Panc1 (cell line): Measurements from ENCODE around the gene RNF168. TPM values are rescaled to one million over a fixed set of nuclear protein-coding genes. Genes with fewer than 3 reads are reported as not detected.
A peak's percentile ranks its signal among the peaks of the same experiment; 100 is the strongest.
"Not testable (repeated sequence)": the region's sequence is repeated elsewhere in the genome, so short reads cannot be mapped to it uniquely, and the experiment has no call there.

Source experiments
- ATAC-seq: fragments of 200-7000 bp; cut with Tn5 transposase; 2 replicates; pipeline ENCODE4 v1.9.1; 2020; ENCODE audit warnings: mild to moderate bottlenecking, moderate library complexity
- BruUV-seq: library from RNA; stranded (reverse); fragments of 400-500 nt; replicated peaks from 2 replicates; lab custom pipeline; 2021; lab: Mats Ljungman, UMichigan
- CTCF ChIA-PET: fragments of 300-600 bp; sonication (Branson Sonifier 250); formaldehyde crosslinking; loops from one replicate; lab custom pipeline; 2022; ENCODE audit warnings: antibody characterized with exemption; lab: Charles Lee
- POLR2A ChIA-PET: fragments of 300-600 bp; sonication (Branson Sonifier 250); formaldehyde crosslinking; loops from one replicate; lab custom pipeline; 2022; ENCODE audit warnings: antibody characterized with exemption; lab: Charles Lee
- DNase-seq: peaks from one replicate; pipeline ENCODE4 v3.0.0-alpha.2; 2010; ENCODE audit warnings: low read depth, low spot score
- H3K27ac ChIP-seq: 2 replicates; pipeline ENCODE4 v1.5.1; 2011; ENCODE audit warnings: mild to moderate bottlenecking, low read length, inconsistent platforms
- H3K27me3 ChIP-seq: fragments of 200-500 bp; sonication (Bioruptor generic); 2 replicates; pipeline ENCODE4 v1.6.0; 2014; ENCODE audit warnings: low read length, inconsistent platforms; ENCODE audit not compliant: control insufficient read depth, insufficient read depth
- H3K36me3 ChIP-seq: fragments of 200-500 bp; sonication (Bioruptor generic); 2 replicates; pipeline ENCODE4 v1.5.1; 2014; ENCODE audit warnings: inconsistent platforms, mild to moderate bottlenecking, low read length, moderate library complexity; ENCODE audit not compliant: control insufficient read depth, insufficient read depth
- H3K4me1 ChIP-seq: 2 replicates; pipeline ENCODE4 v1.5.1; 2011; ENCODE audit warnings: inconsistent platforms, mild to moderate bottlenecking, low read length, moderate library complexity; ENCODE audit not compliant: control insufficient read depth, insufficient read depth
- H3K4me3 ChIP-seq, 2 experiments: 2 replicates each; pipeline ENCODE4 v1.5.1; 2011 to 2012; ENCODE audit warnings: low read depth in 2 of 2, low read length in 2 of 2, mild to moderate bottlenecking in 2 of 2, inconsistent platforms in 1 of 2, moderate library complexity in 1 of 2
- H3K9me3 ChIP-seq: fragments of 200-500 bp; sonication (Bioruptor generic); 2 replicates; pipeline ENCODE4 v1.5.1; 2014; ENCODE audit warnings: low read depth, mild to moderate bottlenecking, inconsistent platforms, low read length, moderate library complexity; ENCODE audit not compliant: control insufficient read depth, insufficient read depth
- CTCF ChIP-seq: fragments of 450-650 bp; IDR thresholded peaks from 2 replicates; pipeline ENCODE4 v1.5.1; 2017; ENCODE audit warnings: mild to moderate bottlenecking
- POLR2AphosphoS5 ChIP-seq: IDR thresholded peaks from 2 replicates; pipeline ENCODE4 v1.6.1; 2012; ENCODE audit warnings: mild to moderate bottlenecking, low read depth, low read length, moderate library complexity
- REST ChIP-seq, 2 experiments: IDR thresholded peaks; 2 replicates each; pipeline ENCODE4 v1.6.1; 2011 to 2012; ENCODE audit warnings: low read depth in 2 of 2, control low read depth in 1 of 2, low read length in 1 of 2, mild to moderate bottlenecking in 1 of 2, moderate library complexity in 1 of 2; ENCODE audit not compliant: insufficient read depth in 1 of 2
- SIN3A ChIP-seq: IDR thresholded peaks from 2 replicates; pipeline ENCODE4 v1.6.1; 2012; ENCODE audit warnings: low read depth, mild to moderate bottlenecking, low read length, moderate library complexity, borderline replicate concordance; ENCODE audit not compliant: insufficient read depth
- TCF7L2 ChIP-seq: IDR thresholded peaks from 2 replicates; pipeline ENCODE4 v1.6.1; 2011; ENCODE audit warnings: mild to moderate bottlenecking, low read depth, low read length, inconsistent platforms
- in situ Hi-C: cut with HindIII; loops from 2 replicates; pipeline ENCODE4 v1.10.0; 2016; ENCODE audit warnings: low sequenced_read_pairs, low pct_unique_long_range_greater_than_20kb
- intact Hi-C: fragments of 100-400 bp; cut with micrococcal nuclease; formaldehyde crosslinking; loops from one replicate; pipeline ENCODE4 v1.10.0; 2022; ENCODE audit not compliant: unreplicated experiment
- total RNA-seq: library from RNA; stranded (reverse); gene quantifications from one replicate; pipeline ENCODE4 v1.2.1, GENCODE V29; 2021; ENCODE audit not compliant: unreplicated experiment

RNF168 gene
- total RNA-seq, 1 experiment from 2014 or later, result 21.3 TPM

GRCh38 chr3:196511108-196511507, 7.5 kb upstream of the RNF168 start:
- H3K27ac ChIP-seq, H3K27me3 ChIP-seq, H3K4me3 ChIP-seq, ATAC-seq, CTCF ChIA-PET, H3K9me3 ChIP-seq, intact Hi-C loops, BruUV-seq, DNase-seq, H3K4me1 ChIP-seq, POLR2A ChIA-PET, H3K36me3 ChIP-seq, in situ Hi-C loops: not testable (repeated sequence)

- no peaks in the 10 kb centered on the region for H3K27me3 ChIP-seq
- no peak overlapping the region for H3K4me3 ChIP-seq
- TF ChIP-seq REST (IDR thresholded peaks at IDR 0.05; ENCODE audit: insufficient read depth in 1 of 2, low read depth in 2 of 2, low read length in 1 of 2), result no peak
- no peak for TF ChIP-seq CTCF
- TF ChIP-seq SIN3A, result no peak
- no peak for TF ChIP-seq TCF7L2
- TF ChIP-seq POLR2AphosphoS5, result no peak
- no peak overlapping the region for H3K27ac ChIP-seq
- ChIA-PET CTCF (no interaction called here), POLR2A (no interaction called here)
- intact Hi-C loops, result no loop called here
- peaks cover 3% of the 10 kb centered on the region; the same call in 1 of the 2 replicates for H3K36me3 ChIP-seq
- ATAC-seq, result no peak
- no TSS peak for BruUV-seq
- H3K9me3 ChIP-seq, result peaks cover 7% of the 10 kb centered on the region; the same call in 1 of the 2 replicates
- H3K4me1 ChIP-seq, result peaks cover 4% of the 10 kb centered on the region; the same call in 1 of the 2 replicates
- DNase-seq, result no peak
- in situ Hi-C loops, result no loop called here
Measured at GRCh38 chr3:196506687-196507086, 3.1 kb upstream of the RNF168 start.

- Histone ChIP-seq H3K27me3 (no peaks in the 10 kb centered on the region), H3K4me3 (peak overlapping the region in 1 of 2 experiments; percentile 100; a peak in 1 of 4 replicates), H3K4me1 (peaks cover 10% of the 10 kb centered on the region), H3K27ac (peak overlapping the region; percentile 82), H3K36me3 (peaks cover 3% of the 10 kb centered on the region; the same call in 1 of the 2 replicates), H3K9me3 (peaks cover 7% of the 10 kb centered on the region; the same call in 1 of the 2 replicates)
- no peak for TF ChIP-seq SIN3A
- no peak for TF ChIP-seq CTCF
- TF ChIP-seq TCF7L2, result no peak
- DNase-seq (no peak), ATAC-seq (no peak)
- POLR2A ChIA-PET, result interaction anchor here (0.6 kb wide), 1 partner anchor 22 kb away, joined by 3 read pairs; no protein-coding TSS in a partner anchor
- CTCF ChIA-PET, result no interaction called here
- in situ Hi-C loops (no loop called here), intact Hi-C loops (no loop called here)
- BruUV-seq, result no TSS peak
Measured at GRCh38 chr3:196504556-196504955, 988 bp upstream of the RNF168 start.

DNA sequence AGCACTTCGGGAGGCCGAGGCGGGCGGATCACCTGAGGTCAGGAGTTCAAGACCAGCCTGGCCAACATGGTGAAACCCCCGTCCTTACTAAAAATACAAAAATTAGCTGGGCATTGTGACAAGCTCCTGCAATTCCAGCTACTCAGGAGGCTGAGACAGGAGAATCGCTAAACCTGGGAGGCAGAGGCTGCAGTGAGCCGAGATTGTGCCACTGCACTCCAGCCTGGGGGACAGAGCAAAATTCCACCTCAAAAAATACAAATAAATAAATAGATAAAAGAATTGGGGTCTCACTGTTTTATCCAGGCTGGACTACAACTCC, 470 bp upstream of the RNF168 start:
- H3K9me3 ChIP-seq, DNase-seq, H3K27me3 ChIP-seq, CTCF ChIA-PET, H3K36me3 ChIP-seq, in situ Hi-C loops, intact Hi-C loops, ATAC-seq, BruUV-seq: not testable (repeated sequence)
- Histone ChIP-seq H3K4me1 (peaks cover 15% of the 10 kb centered on the region), H3K27ac (peak overlapping the region; percentile 82), H3K4me3 (peak overlapping the region; percentile 64 to 100)
- POLR2A ChIA-PET, result interaction anchor here (0.6 kb wide), 1 partner anchor 274 kb away, joined by 7 read pairs; no protein-coding TSS in a partner anchor
